Caco-2 (cell line): ENCODE data around the gene AMPD1. TPM values are rescaled to one million over a fixed set of nuclear protein-coding genes. Genes with fewer than 3 reads are reported as not detected.

Experiments used
- BruUV-seq: library from RNA; stranded (reverse); fragments of 400-500 nt; replicated peaks from 2 replicates; lab custom pipeline; 2021; lab: Mats Ljungman, UMichigan
- CTCF ChIA-PET: fragments of 300-600 bp; sonication (Branson Sonifier 250); formaldehyde crosslinking; loops from one replicate; lab custom pipeline; 2022; ENCODE audit warnings: antibody characterized with exemption; lab: Charles Lee
- POLR2A ChIA-PET: fragments of 300-600 bp; sonication (Branson Sonifier 250); formaldehyde crosslinking; loops from one replicate; lab custom pipeline; 2022; ENCODE audit warnings: antibody characterized with exemption; lab: Charles Lee
- DNase-seq, 2 experiments: peaks; one replicate each; pipeline versions ENCODE4 v3.0.0 to v3.0.0-alpha.2; 2020 to 2022
- H3K27me3 ChIP-seq: replicated peaks from 2 replicates; pipeline ENCODE4 v1.6.0; 2011; ENCODE audit warnings: low read length; ENCODE audit not compliant: control insufficient read depth, insufficient read depth
- H3K36me3 ChIP-seq: 2 replicates; pipeline ENCODE4 v1.5.1; 2011; ENCODE audit warnings: low read length; ENCODE audit not compliant: control insufficient read depth, insufficient read depth
- H3K4me1 ChIP-seq: fragments of 250-450 bp; sonication (Bioruptor Pico); 2 replicates; pipeline ENCODE4 v1.5.1; 2020; ENCODE audit warnings: mild to moderate bottlenecking
- H3K4me3 ChIP-seq: 2 replicates; pipeline ENCODE4 v1.5.1; 2011; ENCODE audit warnings: low read depth, mild to moderate bottlenecking, control low read depth, low read length
- H3K9me3 ChIP-seq: fragments of 250-450 bp; sonication (Bioruptor Pico); 2 replicates; pipeline ENCODE4 v1.5.1; 2020; ENCODE audit warnings: mild to moderate bottlenecking, moderate library complexity
- H3K27ac Mint-ChIP-seq: one replicate; pipeline ENCODE4 v1.8.0; 2022; ENCODE audit warnings: mixed read lengths; ENCODE audit not compliant: unreplicated experiment
- H3K27me3 Mint-ChIP-seq: one replicate; pipeline ENCODE4 v1.8.0; 2022; ENCODE audit warnings: mixed read lengths; ENCODE audit not compliant: insufficient read depth, unreplicated experiment
- H3K36me3 Mint-ChIP-seq: one replicate; pipeline ENCODE4 v1.8.0; 2022; ENCODE audit warnings: mild to moderate bottlenecking, mixed read lengths; ENCODE audit not compliant: insufficient read depth, unreplicated experiment
- H3K4me1 Mint-ChIP-seq: one replicate; pipeline ENCODE4 v1.8.0; 2022; ENCODE audit warnings: low read depth, mixed read lengths; ENCODE audit not compliant: unreplicated experiment
- H3K4me3 Mint-ChIP-seq: one replicate; pipeline ENCODE4 v1.8.0; 2022; ENCODE audit warnings: mild to moderate bottlenecking, moderate library complexity, mixed read lengths; ENCODE audit not compliant: unreplicated experiment
- H3K9me3 Mint-ChIP-seq: one replicate; pipeline ENCODE4 v1.8.0; 2022; ENCODE audit warnings: mixed read lengths; ENCODE audit not compliant: unreplicated experiment
- CTCF ChIP-seq, 2 experiments: fragments of 200-600 bp in 1 of 2; IDR thresholded peaks; 1 replicate in 1 of 2; 2 replicates in 1 of 2; pipeline versions ENCODE4 v1.5.1 to v1.8.0; 2011 to 2022; ENCODE audit warnings: antibody characterized with exemption in 1 of 2, control low read depth in 1 of 2, inconsistent platforms in 1 of 2, low read depth in 1 of 2, low read length in 1 of 2, mild to moderate bottlenecking in 1 of 2, moderate library complexity in 1 of 2; ENCODE audit not compliant: insufficient read depth in 1 of 2, severe bottlenecking in 1 of 2, unreplicated experiment in 1 of 2
- intact Hi-C: fragments of 100-400 bp; cut with micrococcal nuclease; formaldehyde crosslinking; loops from one replicate; pipeline ENCODE4 v1.10.0; 2022; ENCODE audit not compliant: unreplicated experiment
- total RNA-seq: library from RNA; stranded (reverse); gene quantifications from 2 replicates; pipeline ENCODE4 v1.2.3, GENCODE V29; 2022

AMPD1 gene
- total RNA-seq, 1 experiment from 2014 or later: not detected

GRCh38 chr1:114700036-114700600, 4.8 kb upstream of the AMPD1 start:
- no peaks in the 10 kb centered on the region for H3K36me3 ChIP-seq
- BruUV-seq: no TSS peak
- Mint-ChIP-seq H3K27me3 (no peaks in the 10 kb centered on the region), H3K4me3 (no peak overlapping the region), H3K27ac (no peak overlapping the region), H3K9me3 (no peaks in the 10 kb centered on the region), H3K4me1 (no peaks in the 10 kb centered on the region), H3K36me3 (no peaks in the 10 kb centered on the region)
- POLR2A ChIA-PET: no interaction called here
- CTCF ChIA-PET: no interaction called here
- no peaks in the 10 kb centered on the region for H3K4me1 ChIP-seq
- DNase-seq: no peak
- H3K4me3 ChIP-seq: no peak overlapping the region
- no peak for TF ChIP-seq CTCF (IDR thresholded peaks at IDR 0.05; ENCODE audit: insufficient read depth in 1 of 2, low read depth in 1 of 2, low read length in 1 of 2, severe bottlenecking in 1 of 2, unreplicated experiment in 1 of 2)
- H3K9me3 ChIP-seq: no peaks in the 10 kb centered on the region
- no peaks in the 10 kb centered on the region for H3K27me3 ChIP-seq
- intact Hi-C loops: no loop called here

GRCh38 chr1:114696810-114697209, 1.5 kb upstream of the AMPD1 start:
- Mint-ChIP-seq H3K27me3 (no peaks in the 10 kb centered on the region), H3K27ac (no peak overlapping the region), H3K4me3 (no peak overlapping the region), H3K4me1 (no peaks in the 10 kb centered on the region), H3K9me3 (no peaks in the 10 kb centered on the region), H3K36me3 (no peaks in the 10 kb centered on the region)
- H3K9me3 ChIP-seq: no peaks in the 10 kb centered on the region
- no peaks in the 10 kb centered on the region for H3K27me3 ChIP-seq
- H3K4me3 ChIP-seq: no peak overlapping the region
- intact Hi-C loops: no loop called here
- BruUV-seq: no TSS peak
- CTCF ChIA-PET: no interaction called here
- no peaks in the 10 kb centered on the region for H3K4me1 ChIP-seq
- no peaks in the 10 kb centered on the region for H3K36me3 ChIP-seq
- DNase-seq: no peak
- POLR2A ChIA-PET: no interaction called here
- TF ChIP-seq CTCF (IDR thresholded peaks at IDR 0.05; ENCODE audit: insufficient read depth in 1 of 2, low read depth in 1 of 2, low read length in 1 of 2, severe bottlenecking in 1 of 2, unreplicated experiment in 1 of 2): no peak

GRCh38 chr1:114694540-114695310, 621 bp downstream of the AMPD1 start:
- no TSS peak for BruUV-seq
- H3K27ac Mint-ChIP-seq: no peak overlapping the region
- intact Hi-C loops: no loop called here
- no peaks in the 10 kb centered on the region for H3K9me3 Mint-ChIP-seq
- no peak for DNase-seq
- no peaks in the 10 kb centered on the region for H3K27me3 ChIP-seq
- H3K36me3 Mint-ChIP-seq: no peaks in the 10 kb centered on the region
- POLR2A ChIA-PET: no interaction called here
- H3K4me1 ChIP-seq: no peaks in the 10 kb centered on the region
- H3K36me3 ChIP-seq: no peaks in the 10 kb centered on the region
- no peak overlapping the region for H3K4me3 Mint-ChIP-seq
- CTCF ChIA-PET: no interaction called here
- H3K4me3 ChIP-seq: no peak overlapping the region
- no peaks in the 10 kb centered on the region for H3K27me3 Mint-ChIP-seq
- no peaks in the 10 kb centered on the region for H3K4me1 Mint-ChIP-seq
- no peak for TF ChIP-seq CTCF (IDR thresholded peaks at IDR 0.05; ENCODE audit: insufficient read depth in 1 of 2, low read depth in 1 of 2, low read length in 1 of 2, severe bottlenecking in 1 of 2, unreplicated experiment in 1 of 2)
- no peaks in the 10 kb centered on the region for H3K9me3 ChIP-seq
